B cell (primary cell): ENCODE results near the gene ZNF891. TPM values are rescaled to one million over a fixed set of nuclear protein-coding genes. Genes with fewer than 3 reads are reported as not detected.

Experiments
- ATAC-seq: fragments of 200-7000 bp; cut with Tn5 transposase; one replicate; pipeline ENCODE4 v1.10.0; 2021; ENCODE audit warnings: low read depth, mild to moderate bottlenecking, moderate number of reproducible peaks, moderate library complexity
- CTCF ChIA-PET: fragments of 350-600 bp; sonication (Branson Sonifier 250); formaldehyde crosslinking; loops from one replicate; lab custom pipeline; 2021; ENCODE audit warnings: antibody characterized with exemption, inconsistent platforms; lab: Charles Lee
- POLR2A ChIA-PET: fragments of 350-600 bp; sonication (Branson Sonifier 250); formaldehyde crosslinking; loops from one replicate; lab custom pipeline; 2021; ENCODE audit warnings: antibody characterized with exemption; lab: Charles Lee
- DNase-seq: peaks from one replicate; pipeline ENCODE4 v3.0.0; 2013
- H2AFZ ChIP-seq: 2 replicates; pipeline ENCODE4 v1.6.1; 2012; ENCODE audit warnings: mild to moderate bottlenecking, low read depth, low read length; ENCODE audit not compliant: insufficient read depth, poor library complexity, severe bottlenecking
- H3K27ac ChIP-seq, 2 donors: 1 replicate in 1 of 2; 2 replicates in 1 of 2; pipeline ENCODE4 v1.5.1; 2012 to 2013; ENCODE audit warnings: low read length in 2 of 2, mild to moderate bottlenecking in 2 of 2, moderate library complexity in 1 of 2
- H3K27me3 ChIP-seq, 4 experiments: fragments of 200-600 bp in 1 of 4; sonication (generic) in 1 of 4; replicated peaks in 1 of 4; 1 replicate in 2 of 4; 2 replicates in 2 of 4; pipeline versions ENCODE4 v1.6.1 to v1.7.0; 2013 to 2016; ENCODE audit warnings: low read length in 3 of 4, mild to moderate bottlenecking in 2 of 4, mixed read lengths in 1 of 4, moderate library complexity in 1 of 4; ENCODE audit not compliant: insufficient read depth in 4 of 4, control insufficient read depth in 3 of 4; ENCODE audit errors: control extremely low read depth in 1 of 4
- H3K36me3 ChIP-seq, 2 experiments: replicated peaks in 1 of 2; 1 replicate in 1 of 2; 2 replicates in 1 of 2; pipeline versions ENCODE4 v1.6.1 to v1.7.1; 2013; ENCODE audit warnings: low read length in 1 of 2; ENCODE audit not compliant: insufficient read depth in 2 of 2, control insufficient read depth in 1 of 2; ENCODE audit errors: control extremely low read depth in 1 of 2, extremely low read depth in 1 of 2
- H3K4me1 ChIP-seq, 2 donors: fragments of 200-600 bp in 1 of 2; sonication (generic) in 1 of 2; 1 replicate in 1 of 2; 2 replicates in 1 of 2; pipeline versions ENCODE4 v1.5.1 to v1.6.1; 2013 to 2017; ENCODE audit warnings: low read length in 2 of 2; ENCODE audit not compliant: control insufficient read depth in 2 of 2, insufficient read depth in 2 of 2
- H3K4me2 ChIP-seq: replicated peaks from 2 replicates; pipeline ENCODE3; 2012; ENCODE audit warnings: mild to moderate bottlenecking, low read depth, low read length; ENCODE audit not compliant: poor library complexity, severe bottlenecking
- H3K4me3 ChIP-seq, 5 experiments: fragments of 200-600 bp in 1 of 5; sonication (generic) in 1 of 5; 1 replicate in 3 of 5; 2 replicates in 2 of 5; pipeline versions ENCODE4 v1.5.1 to v1.7.0; 2011 to 2016; ENCODE audit warnings: low read length in 4 of 5, mild to moderate bottlenecking in 4 of 5, low read depth in 2 of 5, control low read depth in 1 of 5, moderate library complexity in 1 of 5; ENCODE audit not compliant: insufficient read depth in 1 of 5; ENCODE audit errors: control extremely low read depth in 1 of 5, extremely low read depth in 1 of 5
- H3K79me2 ChIP-seq: fragments of 200-600 bp; sonication (generic); one replicate; pipeline ENCODE4 v1.6.0; 2016; ENCODE audit warnings: low read length; ENCODE audit not compliant: control insufficient read depth, insufficient read depth
- H3K9ac ChIP-seq: fragments of 200-600 bp; sonication (generic); 2 replicates; pipeline ENCODE4 v1.6.1; 2017; ENCODE audit warnings: mild to moderate bottlenecking, low read length, moderate library complexity
- H3K9me3 ChIP-seq, 3 donors: one replicate each; pipeline versions ENCODE4 v1.6.1 to v1.7.1; 2013; ENCODE audit warnings: low read length in 2 of 3; ENCODE audit not compliant: control insufficient read depth in 2 of 3, insufficient read depth in 1 of 3; ENCODE audit errors: control extremely low read depth in 1 of 3
- H4K20me1 ChIP-seq: 2 replicates; pipeline ENCODE4 v1.6.0; 2012; ENCODE audit warnings: mild to moderate bottlenecking, low read length; ENCODE audit not compliant: insufficient read depth, control insufficient read depth, poor library complexity, severe bottlenecking
- H3K27ac Mint-ChIP-seq: one replicate; pipeline ENCODE4 v1.8.0; 2021; ENCODE audit warnings: mixed read lengths
- H3K27me3 Mint-ChIP-seq: one replicate; pipeline ENCODE4 v1.8.0; 2021; ENCODE audit warnings: mixed read lengths
- H3K4me1 Mint-ChIP-seq: one replicate; pipeline ENCODE4 v1.8.0; 2021; ENCODE audit warnings: mixed read lengths
- H3K4me3 Mint-ChIP-seq: one replicate; pipeline ENCODE4 v1.8.0; 2021; ENCODE audit warnings: mixed read lengths
- H3K9me3 Mint-ChIP-seq: one replicate; pipeline ENCODE4 v1.8.0; 2022; ENCODE audit warnings: mixed read lengths; ENCODE audit not compliant: insufficient read depth
- EZH2 ChIP-seq: IDR thresholded peaks from 2 replicates; pipeline ENCODE4 v1.6.1; 2012; ENCODE audit warnings: borderline replicate concordance, low read depth, mild to moderate bottlenecking, moderate library complexity, low read length; ENCODE audit not compliant: insufficient read depth, poor library complexity, severe bottlenecking
- WGBS: methylation state at CpG from one replicate; pipeline ENCODE4 v1.1.5; 2013; ENCODE audit warnings: missing lambda C conversion rate; ENCODE audit not compliant: insufficient coverage; 5-methylcytosine and 5-hydroxymethylcytosine counted together
- intact Hi-C: fragments of 100-400 bp; cut with micrococcal nuclease; formaldehyde crosslinking; loops from one replicate; pipeline ENCODE4 v1.10.0; 2022
- polyA plus RNA-seq: library from polyadenylated mRNA; depleted of rRNA; stranded (reverse); fragments of >200 nt; gene quantifications from 2 replicates; pipeline ENCODE4 v1.2.3, GENCODE V29; 2012
- total RNA-seq, 2 donors: library from RNA; stranded (reverse); fragments of 120-200 nt in 1 of 2; gene quantifications; 1 replicate in 1 of 2; 2 replicates in 1 of 2; pipeline versions ENCODE4 v1.2.3 to v1.2.4, GENCODE V29; 2013 to 2022
- TF ChIP-seq, protein P1 (sequence below): fragments of 200-600 bp; IDR thresholded peaks from one replicate; pipeline ENCODE4 v1.8.0; 2022; ENCODE audit warnings: antibody characterized with exemption, mild to moderate bottlenecking

ZNF891 gene
- total and polyA plus RNA-seq, 2 donors (not counting 1 experiment from before 2014, with no cell fraction given): 1.5 to 6.8 TPM

- Histone ChIP-seq H3K27ac (no peak overlapping the region), H3K27me3 (peaks cover 0 to 9% (median 0%) of the 10 kb centered on the region in 4 experiments), H3K4me1 (no peaks in the 10 kb centered on the region), H3K36me3 (no peaks in the 10 kb centered on the region), H3K4me2 (no peak overlapping the region), H3K79me2 (no peaks in the 10 kb centered on the region), H3K9me3 (peaks cover 7 to 51% (median 47%) of the 10 kb centered on the region in 3 donors), H3K9ac (no peak overlapping the region), H2AFZ (no peak overlapping the region), H3K4me3 (no peak overlapping the region), H4K20me1 (no peaks in the 10 kb centered on the region)
- DNase-seq: no peak
- intact Hi-C loops: no loop called here
- ChIA-PET CTCF (no interaction called here), POLR2A (no interaction called here)
- Mint-ChIP-seq H3K4me1 (no peaks in the 10 kb centered on the region), H3K27ac (no peak overlapping the region), H3K27me3 (no peaks in the 10 kb centered on the region), H3K9me3 (peaks cover 15% of the 10 kb centered on the region), H3K4me3 (no peak overlapping the region)
- no peak for ATAC-seq
- TF ChIP-seq EZH2: no peak
- TF ChIP-seq, protein P1, sequence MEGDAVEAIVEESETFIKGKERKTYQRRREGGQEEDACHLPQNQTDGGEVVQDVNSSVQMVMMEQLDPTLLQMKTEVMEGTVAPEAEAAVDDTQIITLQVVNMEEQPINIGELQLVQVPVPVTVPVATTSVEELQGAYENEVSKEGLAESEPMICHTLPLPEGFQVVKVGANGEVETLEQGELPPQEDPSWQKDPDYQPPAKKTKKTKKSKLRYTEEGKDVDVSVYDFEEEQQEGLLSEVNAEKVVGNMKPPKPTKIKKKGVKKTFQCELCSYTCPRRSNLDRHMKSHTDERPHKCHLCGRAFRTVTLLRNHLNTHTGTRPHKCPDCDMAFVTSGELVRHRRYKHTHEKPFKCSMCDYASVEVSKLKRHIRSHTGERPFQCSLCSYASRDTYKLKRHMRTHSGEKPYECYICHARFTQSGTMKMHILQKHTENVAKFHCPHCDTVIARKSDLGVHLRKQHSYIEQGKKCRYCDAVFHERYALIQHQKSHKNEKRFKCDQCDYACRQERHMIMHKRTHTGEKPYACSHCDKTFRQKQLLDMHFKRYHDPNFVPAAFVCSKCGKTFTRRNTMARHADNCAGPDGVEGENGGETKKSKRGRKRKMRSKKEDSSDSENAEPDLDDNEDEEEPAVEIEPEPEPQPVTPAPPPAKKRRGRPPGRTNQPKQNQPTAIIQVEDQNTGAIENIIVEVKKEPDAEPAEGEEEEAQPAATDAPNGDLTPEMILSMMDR: no peak
- WGBS: 78% methylated on average over 1 of the region's 1 CpG
Measured at GRCh38 chr12:133172491-133172890, 42.4 kb upstream of the ZNF891 start.

DNA sequence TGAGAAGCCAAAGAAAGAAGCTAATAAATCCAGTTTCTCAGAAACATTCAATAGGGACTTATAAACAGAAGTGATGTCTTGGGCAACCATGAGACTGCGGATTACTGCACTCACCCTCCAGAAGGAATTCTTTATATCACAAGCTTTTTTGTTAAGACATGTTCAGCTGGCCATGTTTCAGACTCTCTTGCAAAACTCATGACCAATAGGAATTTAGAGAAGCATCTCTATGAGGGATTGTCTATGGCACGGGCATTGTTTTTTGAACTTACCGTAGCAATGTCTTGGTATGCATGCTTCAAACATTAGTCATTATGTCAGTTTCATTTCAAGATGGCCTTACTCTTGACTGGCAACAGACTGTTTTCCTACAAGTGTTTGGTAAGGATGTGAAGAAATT lies 35.7 kb upstream of the ZNF891 start:
- no peaks in the 10 kb centered on the region for H3K27me3 ChIP-seq
- no peak overlapping the region for H2AFZ ChIP-seq
- intact Hi-C loops: no loop called here
- Mint-ChIP-seq H3K27ac (no peak overlapping the region), H3K27me3 (no peaks in the 10 kb centered on the region), H3K4me1 (no peaks in the 10 kb centered on the region), H3K9me3 (peaks cover 27% of the 10 kb centered on the region), H3K4me3 (no peak overlapping the region)
- no peaks in the 10 kb centered on the region for H3K36me3 ChIP-seq
- DNase-seq (no peak), ATAC-seq (no peak)
- H3K4me3 ChIP-seq: no peak overlapping the region
- WGBS: 100% methylated on average over 2 of the region's 3 CpGs
- no peak overlapping the region for H3K4me2 ChIP-seq
- no peaks in the 10 kb centered on the region for H3K4me1 ChIP-seq
- CTCF ChIA-PET: no interaction called here
- TF ChIP-seq, protein P1: no peak
- TF ChIP-seq EZH2: no peak
- H3K9me3 ChIP-seq: peaks cover 4 to 45% (median 44%) of the 10 kb centered on the region in 3 donors
- H3K79me2 ChIP-seq: no peaks in the 10 kb centered on the region
- no peak overlapping the region for H3K9ac ChIP-seq
- H3K27ac ChIP-seq: no peak overlapping the region
- no peaks in the 10 kb centered on the region for H4K20me1 ChIP-seq
- POLR2A ChIA-PET: no interaction called here
